Measurements from ENCODE around the gene MPHOSPH10. TPM values are rescaled to one million over a fixed set of nuclear protein-coding genes. Genes with fewer than 3 reads are reported as not detected.
"Not testable (repeated sequence)": the region's sequence is repeated elsewhere in the genome, so short reads cannot be mapped to it uniquely, and the experiment has no call there.

Gene MPHOSPH10
- total RNA-seq, 1 experiment from 2014 or later, result 17.5 TPM

DNA sequence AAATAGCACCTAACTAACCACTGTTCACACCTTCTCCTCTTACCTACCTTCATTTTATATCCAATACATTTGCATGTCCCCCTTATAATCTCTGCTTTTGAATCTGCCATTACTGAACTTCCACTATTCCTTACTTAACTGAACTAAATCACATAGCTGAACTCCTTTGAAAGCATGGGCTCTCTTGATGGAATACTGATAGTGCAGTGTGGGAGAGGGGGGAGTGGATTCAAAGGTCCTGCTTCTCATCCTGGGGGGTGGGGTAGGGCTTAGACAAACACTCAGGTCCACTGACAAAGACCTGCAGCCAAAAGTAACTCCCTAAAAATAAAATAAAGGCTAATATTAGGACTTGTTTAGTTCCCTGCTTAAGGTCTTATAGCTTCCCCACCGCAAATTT lies 9.0 kb upstream of the MPHOSPH10 start:
- in situ Hi-C loops (cut with HindIII; ENCODE audit: low sequenced_read_pairs), result no loop called here
- no peak for DNase-seq (ENCODE audit: low spot score)

DNA sequence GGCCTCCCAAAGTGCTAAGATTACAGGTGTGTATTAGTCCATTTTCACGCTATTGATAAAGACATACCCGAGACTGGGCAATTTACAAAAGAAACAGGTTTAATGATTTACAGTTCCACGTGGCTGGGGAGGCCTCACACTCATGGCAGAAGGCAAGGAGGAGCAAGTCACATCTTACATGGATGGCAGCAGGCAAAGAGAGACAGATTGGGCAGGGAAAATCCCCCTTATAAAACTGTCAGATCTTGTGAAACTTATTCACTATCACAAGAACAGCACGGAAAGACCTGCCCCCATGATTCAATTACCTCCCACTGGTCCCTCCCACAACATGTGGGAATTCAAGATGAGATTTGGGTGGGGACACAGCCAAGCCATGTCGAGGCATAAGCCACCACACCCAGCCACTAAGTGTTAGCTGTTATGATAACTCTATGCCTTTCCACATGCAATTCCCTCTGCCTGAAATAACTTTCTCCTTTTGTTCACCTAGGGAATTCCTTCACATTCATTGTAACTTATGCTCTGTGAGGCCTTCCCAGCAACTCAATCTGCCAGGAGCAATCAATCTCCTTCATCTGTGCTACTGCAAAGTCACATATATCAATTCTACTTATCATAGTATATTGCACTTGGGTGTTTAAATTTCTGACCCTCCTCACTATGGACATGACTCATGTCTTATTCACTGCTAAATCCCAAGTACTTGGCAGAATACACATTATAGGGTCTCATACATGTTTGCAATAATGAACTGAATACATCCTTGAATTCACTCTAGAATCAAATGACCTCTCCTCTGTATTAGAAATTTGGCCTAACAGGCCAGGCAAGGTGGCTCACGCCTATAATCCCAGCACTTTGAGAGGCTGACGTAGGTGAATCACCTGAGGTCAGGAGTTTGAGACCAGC lies 7.8 kb upstream of the MPHOSPH10 start:
- in situ Hi-C loops (cut with HindIII; ENCODE audit: low sequenced_read_pairs), result no loop called here
- no peak for DNase-seq (ENCODE audit: low spot score)

DNA sequence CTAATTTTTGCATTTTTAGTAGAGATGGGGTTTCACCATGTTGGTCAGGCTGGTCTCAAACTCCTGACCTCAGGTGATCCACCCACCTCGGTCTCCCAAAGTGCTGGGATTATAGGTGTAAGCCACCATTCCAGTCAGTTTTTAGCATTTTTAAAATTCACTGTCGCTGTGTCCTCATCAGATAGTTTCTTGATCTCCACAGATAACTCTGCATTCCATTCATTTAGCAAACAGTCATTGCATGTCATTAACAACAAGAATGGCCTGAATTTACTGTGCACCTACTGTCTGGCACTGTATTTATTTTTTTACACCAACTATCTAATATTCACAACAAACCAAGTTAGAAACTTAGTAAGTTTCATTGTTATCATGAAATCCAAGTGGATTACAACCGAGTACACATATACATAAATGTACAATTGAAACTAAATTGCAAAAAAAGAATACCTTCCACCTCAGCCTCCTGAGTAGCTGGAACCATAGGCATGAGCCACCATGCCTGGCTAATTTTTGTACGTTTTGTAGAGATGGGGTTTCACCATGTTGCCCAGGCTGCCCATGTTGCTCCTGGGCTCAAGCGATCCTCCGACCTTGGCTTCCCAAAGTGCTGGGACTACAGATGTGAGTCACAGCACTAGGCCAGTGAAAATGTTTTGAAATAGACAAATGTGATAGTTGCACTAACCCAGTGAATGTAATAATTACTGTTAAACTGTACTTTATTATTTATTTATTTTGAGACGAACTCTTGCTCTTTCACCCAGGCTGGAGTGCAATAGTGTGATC lies 4.7 kb upstream of the MPHOSPH10 start:
- DNase-seq (ENCODE audit: low spot score), result no peak
- in situ Hi-C loops (cut with HindIII; ENCODE audit: low sequenced_read_pairs), result no loop called here

DNA sequence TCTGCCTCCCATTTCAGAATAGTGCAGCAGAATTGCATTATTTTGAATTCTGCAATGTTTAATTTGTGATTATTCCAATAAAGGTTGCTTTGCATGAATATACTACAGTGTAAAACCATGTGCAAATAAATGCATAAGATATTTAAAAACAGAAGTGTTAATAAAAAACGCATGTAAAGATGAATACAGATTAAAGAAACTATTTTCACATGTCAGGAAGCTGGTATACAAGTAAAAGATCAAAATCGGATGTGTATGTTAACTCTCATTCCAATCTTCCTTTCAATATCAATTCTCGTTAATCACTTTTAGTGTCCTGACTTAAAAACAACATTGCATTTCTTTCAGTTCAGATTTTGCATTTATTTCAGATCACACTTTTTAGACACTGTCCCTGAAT lies 3.5 kb upstream of the MPHOSPH10 start:
- in situ Hi-C loops (cut with HindIII; ENCODE audit: low sequenced_read_pairs), result no loop called here
- no peak for DNase-seq (ENCODE audit: low spot score)

DNA sequence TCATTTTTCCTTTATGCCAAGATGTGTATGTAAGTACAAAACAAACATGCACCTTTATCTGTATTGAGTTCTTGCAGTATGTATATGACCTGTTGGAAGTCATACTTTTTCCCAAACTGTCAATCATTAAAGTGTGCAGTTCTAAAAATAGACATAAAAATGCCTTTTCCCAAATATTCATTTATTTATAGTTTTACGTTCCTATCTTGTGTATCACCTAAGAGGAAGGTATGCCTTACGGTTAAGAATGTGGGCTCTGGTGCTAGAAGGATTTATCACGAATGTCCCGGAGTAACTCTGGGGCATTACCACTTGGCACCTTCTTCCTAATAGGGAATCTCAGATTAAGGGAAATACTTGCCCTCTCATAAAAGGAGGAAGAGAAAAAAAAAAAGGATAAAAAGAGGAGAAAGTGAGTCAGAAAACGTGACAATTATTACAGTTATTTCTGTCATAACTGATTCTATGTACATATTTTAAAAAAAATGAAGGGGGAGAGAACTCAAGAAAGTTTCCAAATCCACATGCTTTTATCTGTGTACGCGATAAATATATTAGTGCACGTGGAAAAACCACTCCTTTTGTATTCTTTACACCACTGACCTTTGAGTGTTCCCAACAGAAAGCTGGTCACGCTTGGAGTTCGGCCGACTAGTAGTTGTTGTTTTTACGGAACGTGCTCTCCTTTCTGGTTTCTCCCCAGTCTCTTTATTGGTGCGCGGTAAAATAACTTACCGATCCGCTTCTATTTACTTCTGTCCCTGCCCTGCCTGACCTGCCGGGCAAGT lies 1.1 kb upstream of the MPHOSPH10 start:
- DNase-seq (ENCODE audit: low spot score), result peak; percentile 26
- in situ Hi-C loops (cut with HindIII; ENCODE audit: low sequenced_read_pairs), result no loop called here

DNA sequence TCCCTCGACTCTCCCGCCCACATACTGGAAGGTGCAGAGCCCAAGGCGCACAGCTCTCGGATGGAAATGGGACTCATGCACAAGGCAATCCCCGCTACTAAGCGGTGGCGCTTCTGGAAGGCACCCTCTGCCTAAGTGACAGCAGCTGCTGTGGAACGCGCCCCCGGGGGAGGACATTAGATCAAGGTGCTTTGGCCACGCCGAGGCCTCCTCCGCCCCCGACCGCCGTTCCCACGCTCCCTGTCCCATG lies 607 bp upstream of the MPHOSPH10 start:
- in situ Hi-C loops (cut with HindIII; ENCODE audit: low sequenced_read_pairs), result no loop called here
- DNase-seq (ENCODE audit: low spot score), result no peak

DNA sequence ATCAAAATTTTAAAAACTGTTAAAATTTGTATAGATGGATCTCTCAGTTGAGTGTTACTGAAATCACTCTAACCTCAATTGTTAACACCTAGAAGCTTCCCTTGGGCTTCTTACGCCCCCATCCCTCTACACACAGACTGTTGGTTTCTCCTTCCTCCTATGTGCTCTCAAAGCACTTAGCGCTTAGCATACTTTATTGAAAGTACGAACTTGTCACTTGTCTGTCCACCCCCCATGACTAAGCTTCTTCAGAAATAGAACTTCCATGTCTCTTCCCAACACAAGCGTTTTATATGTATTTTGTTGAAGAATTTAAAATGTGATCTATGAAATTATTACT lies 441 bp downstream of the MPHOSPH10 start:
- in situ Hi-C loops (cut with HindIII; ENCODE audit: low sequenced_read_pairs), result no loop called here
- peak; percentile 25 for DNase-seq (ENCODE audit: low spot score)

DNA sequence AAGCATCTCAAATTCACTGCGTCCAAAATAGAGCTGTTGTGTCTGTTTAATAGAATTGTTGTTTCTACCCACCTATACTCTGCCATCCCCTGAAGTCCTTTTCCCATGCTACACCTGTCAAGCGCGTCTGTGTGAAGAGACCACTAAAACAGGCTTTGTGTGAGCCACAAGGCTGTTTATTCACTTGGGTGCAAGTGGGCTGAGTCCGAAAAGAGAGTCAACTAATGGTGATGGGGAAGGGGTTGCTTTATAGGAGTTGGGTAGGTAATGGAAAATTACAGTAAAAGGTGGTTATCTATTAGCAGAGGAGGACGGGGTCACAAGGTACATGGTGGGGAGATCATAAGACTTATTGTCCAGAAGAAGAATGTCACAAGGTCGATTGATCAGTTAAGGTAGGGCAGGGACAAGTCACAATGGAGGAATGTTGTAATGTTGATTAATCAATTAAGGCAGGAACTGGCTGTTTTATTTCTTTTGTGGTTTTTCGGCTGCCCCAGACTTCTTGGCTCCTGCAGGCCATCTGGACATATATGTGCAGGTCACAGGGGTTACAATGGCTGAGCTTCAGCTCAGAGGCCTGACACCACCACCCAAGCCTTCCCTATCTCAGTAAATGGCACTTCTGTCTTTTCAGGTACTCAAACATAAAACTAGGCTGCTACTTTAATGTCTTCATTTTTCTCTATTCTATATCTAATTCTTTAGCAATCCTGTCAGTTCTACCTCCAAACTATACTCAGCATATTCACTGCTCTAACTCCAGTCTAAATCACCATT lies 1.1 kb downstream of the MPHOSPH10 start:
- DNase-seq (ENCODE audit: low spot score); in situ Hi-C loops (cut with HindIII; ENCODE audit: low sequenced_read_pairs): not testable (repeated sequence)

DNA sequence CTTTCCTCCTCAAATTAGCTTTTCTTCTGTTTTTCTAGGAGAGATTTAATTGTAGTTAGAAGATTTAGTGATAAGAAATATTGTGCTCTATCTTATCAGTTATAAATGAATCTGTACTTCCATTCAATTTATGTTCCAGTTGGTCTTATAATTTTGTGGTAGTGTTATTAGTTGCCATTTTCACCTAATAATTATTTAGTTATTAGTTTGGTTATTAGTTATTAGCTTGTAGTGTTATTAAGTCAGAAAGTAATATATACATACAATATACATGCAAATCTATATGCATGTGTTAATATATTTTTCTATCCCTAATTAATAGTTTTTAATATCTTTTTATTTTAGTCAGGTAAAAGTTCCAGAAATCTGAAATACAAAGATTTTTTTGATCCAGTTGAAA lies 3.2 kb downstream of the MPHOSPH10 start:
- no peak for DNase-seq (ENCODE audit: low spot score)
- in situ Hi-C loops (cut with HindIII; ENCODE audit: low sequenced_read_pairs), result no loop called here

DNA sequence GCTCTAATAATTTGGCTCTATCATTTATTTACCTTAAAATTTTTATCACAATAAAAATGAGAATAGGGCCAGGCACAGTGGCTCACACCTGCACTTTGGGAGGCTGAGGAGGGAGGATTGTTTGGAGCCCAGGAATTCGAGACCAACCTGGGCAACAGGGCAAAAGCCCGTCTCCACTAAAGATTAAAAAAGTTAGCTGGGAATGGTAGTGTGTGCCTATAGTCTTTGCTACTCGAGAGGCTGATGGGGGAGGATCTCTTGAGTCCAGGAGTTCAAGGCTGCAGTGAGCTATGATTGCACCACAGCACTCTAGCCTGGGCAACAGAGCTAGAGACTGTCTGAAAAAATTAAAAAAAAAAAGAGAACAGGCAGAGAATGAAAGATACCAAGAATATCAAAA lies 5.7 kb downstream of the MPHOSPH10 start:
- in situ Hi-C loops (cut with HindIII; ENCODE audit: low sequenced_read_pairs), result no loop called here
- no peak for DNase-seq (ENCODE audit: low spot score)

DNA sequence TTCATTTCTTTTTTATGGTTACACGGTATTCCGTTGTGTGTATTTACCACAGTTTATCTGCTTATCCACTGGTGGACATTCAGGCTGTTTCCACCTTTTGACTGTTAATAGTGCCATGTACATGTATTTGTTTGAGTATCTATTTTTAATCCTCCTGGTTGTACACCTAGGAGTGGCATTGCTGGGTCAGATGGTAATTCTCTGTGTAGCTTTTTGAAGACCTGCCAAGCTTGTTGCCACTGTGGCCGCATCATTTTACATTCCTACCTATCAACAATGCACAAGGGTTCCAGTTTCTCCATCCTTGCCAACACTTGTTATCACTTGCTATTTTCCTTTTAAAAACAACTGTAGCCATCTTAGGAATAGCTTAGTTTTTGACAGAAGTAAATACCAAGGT lies 13.3 kb downstream of the MPHOSPH10 start:
- in situ Hi-C loops (cut with HindIII; ENCODE audit: low sequenced_read_pairs), result no loop called here
- no peak for DNase-seq (ENCODE audit: low spot score)

DNA sequence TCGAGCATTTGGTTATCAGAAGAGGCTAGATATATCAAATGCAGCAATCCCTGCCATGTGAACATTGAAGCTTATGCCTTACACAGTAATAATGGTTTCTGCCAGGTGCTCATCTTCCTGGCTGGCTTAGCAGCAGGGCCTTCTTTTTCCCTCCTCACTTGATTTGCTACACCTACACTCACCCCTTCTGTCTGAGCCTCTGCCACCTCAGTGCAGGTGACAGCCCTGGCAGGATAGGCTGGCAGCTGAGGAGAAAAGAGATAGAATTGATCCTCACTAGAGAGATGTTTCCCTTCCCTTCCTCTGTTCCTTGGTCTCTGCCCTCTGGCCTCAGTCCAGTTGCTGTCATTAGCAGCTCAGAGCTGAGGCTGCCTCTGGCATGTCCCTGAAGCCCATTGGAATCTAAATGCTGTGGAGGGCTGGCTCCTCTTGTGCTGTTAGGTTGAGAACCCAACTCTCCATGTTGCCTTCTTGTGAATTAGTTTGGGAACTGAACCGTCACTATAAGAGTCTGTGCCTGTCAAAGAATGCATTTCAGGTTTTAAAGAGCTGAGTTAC lies 18.2 kb downstream of the MPHOSPH10 start:
- in situ Hi-C loops (cut with HindIII; ENCODE audit: low sequenced_read_pairs), result no loop called here
- DNase-seq (ENCODE audit: low spot score), result no peak

DNA sequence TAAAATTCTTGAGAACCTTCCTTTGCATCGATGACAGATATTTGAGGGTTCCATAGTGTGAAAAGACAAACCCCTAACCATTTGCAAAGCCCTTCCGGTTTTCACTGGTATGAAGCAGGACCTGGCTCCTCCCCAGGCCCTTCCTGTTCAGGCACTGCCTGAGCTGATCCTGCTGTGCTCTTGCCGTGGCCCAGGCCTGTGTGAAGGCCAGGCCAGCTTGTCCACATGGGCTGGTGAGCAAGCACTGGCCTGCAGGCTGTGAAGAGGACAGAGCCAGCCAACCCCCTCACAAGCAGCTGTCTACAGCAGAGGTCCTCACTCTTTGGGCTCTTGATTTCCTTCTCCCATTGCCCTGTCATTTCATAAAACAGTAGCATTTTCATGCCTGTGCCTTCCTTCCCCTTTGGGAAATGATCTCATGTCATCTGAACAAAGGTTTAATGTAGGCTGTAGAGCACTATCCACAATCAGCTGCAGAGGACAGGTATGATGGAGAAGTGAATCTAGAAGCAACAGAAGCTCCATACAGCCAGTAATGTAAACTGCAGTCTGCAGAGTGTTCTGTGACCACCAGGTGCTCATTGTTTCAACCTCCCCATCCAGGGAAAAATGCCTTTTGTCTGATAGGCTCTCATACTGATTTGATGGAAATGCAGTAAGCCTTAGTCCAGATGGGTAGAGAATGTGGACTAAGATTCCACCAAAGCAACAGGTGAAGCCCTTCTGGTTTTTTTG lies 19.8 kb downstream of the MPHOSPH10 start:
- peak; percentile 39 for DNase-seq (ENCODE audit: low spot score)
- in situ Hi-C loops (cut with HindIII; ENCODE audit: low sequenced_read_pairs), result no loop called here

DNA sequence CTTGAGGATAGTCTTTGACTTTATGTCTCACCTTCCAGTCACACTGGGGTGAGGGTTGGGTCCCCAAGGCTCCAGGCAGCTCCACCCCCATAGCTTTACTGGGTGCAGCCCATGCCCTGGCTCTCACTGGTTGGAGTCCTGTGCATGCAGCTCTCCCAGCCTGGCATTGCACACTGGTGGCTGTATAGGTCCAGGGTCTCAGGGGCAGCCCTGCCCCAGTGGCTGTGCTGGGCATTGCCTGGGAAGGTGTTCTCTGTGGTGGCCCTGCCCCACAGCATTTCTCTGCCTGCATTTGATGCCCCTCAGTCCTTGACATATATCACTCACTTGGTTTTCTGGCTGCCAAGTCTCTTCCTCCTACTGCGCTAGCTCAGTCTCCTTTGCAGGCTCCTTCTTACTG lies 21.2 kb downstream of the MPHOSPH10 start:
- DNase-seq (ENCODE audit: low spot score), result no peak
- in situ Hi-C loops (cut with HindIII; ENCODE audit: low sequenced_read_pairs), result no loop called here

DNA sequence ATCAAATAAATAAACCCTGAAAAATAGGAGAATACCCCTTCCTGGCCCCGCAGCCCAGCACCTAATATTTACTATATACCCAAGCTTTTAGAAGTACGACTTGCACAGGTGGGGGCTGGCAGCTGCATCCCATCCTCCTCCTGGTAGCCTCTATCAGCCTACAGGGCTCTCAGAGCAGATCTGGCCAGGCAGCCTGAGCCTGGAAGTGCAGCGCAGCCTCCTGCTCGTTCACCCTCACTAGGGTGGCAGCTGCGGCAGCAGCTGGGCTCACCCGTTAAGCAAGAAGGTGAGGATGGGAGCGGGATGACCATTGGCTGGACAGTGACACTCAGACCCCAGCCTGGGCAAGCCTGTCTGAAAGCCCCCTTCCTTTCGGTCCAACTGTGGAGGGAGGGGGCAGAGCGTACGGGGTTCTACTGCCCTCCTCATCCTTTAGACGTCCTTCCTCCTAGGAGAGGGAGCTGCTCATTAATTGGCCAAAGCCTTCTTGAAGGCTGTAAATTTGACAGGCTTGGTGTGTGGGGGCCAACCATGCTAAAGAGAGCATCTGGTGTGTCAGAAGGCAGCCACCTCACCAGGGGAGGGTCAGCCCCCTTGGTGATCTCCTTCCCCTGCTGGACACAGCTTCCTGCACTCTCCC lies 23.3 kb downstream of the MPHOSPH10 start:
- no peak for DNase-seq (ENCODE audit: low spot score)
- in situ Hi-C loops (cut with HindIII; ENCODE audit: low sequenced_read_pairs), result no loop called here

DNA sequence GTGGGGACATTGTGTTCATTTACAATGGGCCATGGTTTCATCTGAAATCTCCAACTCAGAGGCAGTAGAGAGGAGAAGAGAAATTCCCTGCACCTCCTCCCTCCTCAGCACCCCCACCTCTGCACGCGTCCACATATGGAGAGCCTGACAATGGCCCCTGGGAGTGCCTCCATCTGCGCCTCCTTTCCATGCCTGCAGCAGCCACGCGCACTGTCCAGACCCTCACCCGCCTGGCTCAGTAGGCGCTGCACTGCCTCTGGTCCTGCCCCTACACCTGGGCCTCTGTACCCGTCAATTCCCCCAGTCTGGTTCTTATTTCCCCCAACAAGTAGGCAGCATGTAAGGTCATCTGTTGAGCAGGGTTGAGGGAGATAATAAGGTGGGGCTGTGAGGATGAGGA lies 23.8 kb downstream of the MPHOSPH10 start:
- in situ Hi-C loops (cut with HindIII; ENCODE audit: low sequenced_read_pairs), result no loop called here
- no peak for DNase-seq (ENCODE audit: low spot score)

DNA sequence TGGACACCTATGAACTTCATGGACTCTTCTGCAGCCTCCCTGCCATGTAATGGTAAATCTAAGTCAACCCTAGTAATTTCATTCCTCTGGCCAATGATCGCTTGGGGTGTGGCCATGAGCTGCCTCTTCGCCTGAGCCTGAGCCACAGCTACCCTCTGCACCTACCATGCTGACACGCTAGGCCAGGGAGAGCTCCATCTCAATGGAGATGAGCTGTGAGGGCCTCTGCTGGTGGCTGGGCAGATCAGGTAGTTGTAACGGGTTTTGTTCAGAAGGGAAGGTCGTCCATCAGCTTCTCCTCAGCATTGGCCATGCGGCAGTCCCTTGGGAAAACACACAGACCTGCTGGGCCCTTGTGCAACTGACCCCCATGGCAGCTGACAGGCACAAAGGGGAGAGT lies 24.4 kb downstream of the MPHOSPH10 start:
- in situ Hi-C loops (cut with HindIII; ENCODE audit: low sequenced_read_pairs), result no loop called here
- DNase-seq (ENCODE audit: low spot score), result peak; percentile 12

DNA sequence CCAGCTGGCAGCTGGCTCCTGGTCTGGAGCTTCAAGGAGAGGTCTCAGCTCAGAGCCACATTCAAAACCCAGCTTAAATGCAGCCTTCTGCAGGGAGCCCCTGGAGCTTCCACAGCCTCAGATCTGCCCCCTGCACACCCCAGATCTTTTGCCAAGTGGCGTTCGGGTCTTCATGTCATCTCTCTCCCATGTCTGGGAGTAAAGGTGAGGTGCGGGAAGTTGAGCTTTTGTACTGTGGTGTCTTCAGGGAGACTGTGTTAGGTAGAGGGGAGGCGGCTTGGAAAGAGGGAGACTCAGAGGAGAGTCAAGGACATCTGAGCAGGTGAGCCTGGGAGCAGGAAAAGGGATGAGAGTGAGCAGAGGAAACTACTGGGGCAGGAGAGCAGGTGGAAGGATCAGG lies 25.4 kb downstream of the MPHOSPH10 start:
- in situ Hi-C loops (cut with HindIII; ENCODE audit: low sequenced_read_pairs), result no loop called here
- DNase-seq (ENCODE audit: low spot score), result no peak
